ENCODE data around the gene RNF207. TPM values are rescaled to one million over a fixed set of nuclear protein-coding genes. Genes with fewer than 3 reads are reported as not detected.

The RNF207 gene
- total RNA-seq, 1 experiment from 2014 or later, result 9.2 TPM

DNA sequence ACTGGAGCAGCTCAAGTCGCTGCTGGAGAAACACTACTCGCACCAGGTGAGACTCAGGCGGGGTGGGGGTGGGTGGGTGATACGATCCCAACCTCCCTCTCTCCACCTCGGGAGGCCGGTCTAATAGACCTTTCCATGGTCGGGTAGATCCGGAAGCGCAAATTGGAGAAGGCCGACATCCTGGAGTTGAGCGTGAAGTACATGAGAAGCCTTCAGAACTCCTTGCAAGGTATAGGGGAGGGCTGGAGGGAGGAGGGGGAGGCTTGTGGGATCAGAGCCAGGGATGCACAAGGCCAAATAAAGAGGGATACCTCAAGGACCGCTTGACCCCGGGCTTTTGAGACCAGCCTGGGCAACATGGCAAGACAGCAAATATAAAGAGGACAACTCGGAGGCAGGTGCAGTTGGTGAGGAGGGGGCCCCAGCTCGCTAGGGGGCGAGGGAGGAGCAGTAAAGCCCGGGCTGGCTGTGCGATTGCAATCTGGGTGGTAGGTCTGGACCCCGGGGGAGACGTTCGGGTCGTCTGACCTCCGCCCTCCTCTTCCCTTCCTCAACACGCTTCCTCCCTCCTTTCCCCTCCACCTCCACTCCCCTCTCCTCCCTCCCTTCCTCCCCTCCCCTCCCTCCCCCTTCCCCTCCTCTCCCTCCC is 38.6 kb downstream of the RNF207 start:
- Mint-ChIP-seq H3K27ac (no peak overlapping the region), H3K36me3 (no peaks in the 10 kb centered on the region), H3K9me3 (no peaks in the 10 kb centered on the region), H3K27me3 (ENCODE audit: low read depth) (peaks cover 33% of the 10 kb centered on the region), H3K4me1 (peaks cover 39% of the 10 kb centered on the region), H3K4me3 (peak overlapping the region; percentile 77)
- CTCF ChIA-PET, result interaction anchor here (0.6 to 21.4 kb wide), 24 partner anchors 9 to 276 kb away, joined by 3 to 489 read pairs (median 7); partner anchors contain the start of genes ESPN, GPR153, HES2 and ICMT
- POLR2A ChIA-PET, result interaction anchor here (0.6 to 1.1 kb wide), 4 partner anchors 10 to 176 kb away, joined by 3 read pairs; partner anchors contain the start of gene HES2
- DNase-seq (ENCODE audit: low spot score) (no peak), ATAC-seq (no peak)
- 0 out of 2 replicates have a peak, but pooled peaks have one; percentile 6 for TF ChIP-seq IRF1 (CRISPR knock-in tag; IDR thresholded peaks at IDR 0.05)
- TF ChIP-seq CREB1 (CRISPR knock-in tag; IDR thresholded peaks at IDR 0.05), result no peak

- H3K9me3 Mint-ChIP-seq, result no peaks in the 10 kb centered on the region
- H3K27ac Mint-ChIP-seq, result no peak overlapping the region
- H3K4me1 Mint-ChIP-seq, result peaks cover 33% of the 10 kb centered on the region
- H3K36me3 Mint-ChIP-seq, result no peaks in the 10 kb centered on the region
- peaks cover 38% of the 10 kb centered on the region for H3K27me3 Mint-ChIP-seq (ENCODE audit: low read depth)
- ChIA-PET POLR2A (interaction anchor here (0.5 to 4.8 kb wide), 8 partner anchors 8 to 175 kb away, joined by 3 to 22 read pairs (median 4); partner anchors contain the start of genes HES2 and ICMT), CTCF (interaction anchor here (0.6 to 21.4 kb wide), 50 partner anchors 9 to 798 kb away, joined by 3 to 489 read pairs (median 6); partner anchors contain the start of genes ESPN, GPR153, HES2 and ICMT)
- ATAC-seq (peak; percentile 7), DNase-seq (ENCODE audit: low spot score) (peak; percentile 89)
- peak overlapping the region; percentile 81 for H3K4me3 Mint-ChIP-seq
- TF ChIP-seq ETV6 (CRISPR knock-in tag; IDR thresholded peaks at IDR 0.05) (peak; percentile 99), ZMAT4 (CRISPR knock-in tag; IDR thresholded peaks at IDR 0.05) (no peak), ZNF425 (CRISPR knock-in tag; conservative IDR thresholded peaks at IDR 0.05) (no peak), MXD4 (CRISPR knock-in tag; IDR thresholded peaks at IDR 0.05; ENCODE audit: borderline replicate concordance) (no peak), ZBTB43 (CRISPR knock-in tag; IDR thresholded peaks at IDR 0.05) (peak; percentile 96), RORB (CRISPR knock-in tag; IDR thresholded peaks at IDR 0.05) (no peak), TCF7 (CRISPR knock-in tag; IDR thresholded peaks at IDR 0.05; ENCODE audit: low read depth) (peak; percentile 97), JUN (CRISPR knock-in tag; IDR thresholded peaks at IDR 0.05) (peak; percentile 98), SP1 (CRISPR knock-in tag; conservative IDR thresholded peaks at IDR 0.05) (peak; percentile 85), USF1 (CRISPR knock-in tag; IDR thresholded peaks at IDR 0.05) (peak; percentile 81), EMX1 (CRISPR knock-in tag; IDR thresholded peaks at IDR 0.05) (no peak), E2F1 (CRISPR knock-in tag; IDR thresholded peaks at IDR 0.05) (peak; percentile 92), FOXK1 (CRISPR knock-in tag; IDR thresholded peaks at IDR 0.05) (peak; percentile 95), FOXJ3 (CRISPR knock-in tag; IDR thresholded peaks at IDR 0.05; ENCODE audit: borderline replicate concordance) (no peak)
- TF ChIP-seq, protein P1, sequence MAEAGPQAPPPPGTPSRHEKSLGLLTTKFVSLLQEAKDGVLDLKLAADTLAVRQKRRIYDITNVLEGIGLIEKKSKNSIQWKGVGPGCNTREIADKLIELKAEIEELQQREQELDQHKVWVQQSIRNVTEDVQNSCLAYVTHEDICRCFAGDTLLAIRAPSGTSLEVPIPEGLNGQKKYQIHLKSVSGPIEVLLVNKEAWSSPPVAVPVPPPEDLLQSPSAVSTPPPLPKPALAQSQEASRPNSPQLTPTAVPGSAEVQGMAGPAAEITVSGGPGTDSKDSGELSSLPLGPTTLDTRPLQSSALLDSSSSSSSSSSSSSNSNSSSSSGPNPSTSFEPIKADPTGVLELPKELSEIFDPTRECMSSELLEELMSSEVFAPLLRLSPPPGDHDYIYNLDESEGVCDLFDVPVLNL (CRISPR knock-in tag; IDR thresholded peaks at IDR 0.05; ENCODE audit: borderline replicate concordance, low read depth), result peak; percentile 91
- TF ChIP-seq, protein P2, sequence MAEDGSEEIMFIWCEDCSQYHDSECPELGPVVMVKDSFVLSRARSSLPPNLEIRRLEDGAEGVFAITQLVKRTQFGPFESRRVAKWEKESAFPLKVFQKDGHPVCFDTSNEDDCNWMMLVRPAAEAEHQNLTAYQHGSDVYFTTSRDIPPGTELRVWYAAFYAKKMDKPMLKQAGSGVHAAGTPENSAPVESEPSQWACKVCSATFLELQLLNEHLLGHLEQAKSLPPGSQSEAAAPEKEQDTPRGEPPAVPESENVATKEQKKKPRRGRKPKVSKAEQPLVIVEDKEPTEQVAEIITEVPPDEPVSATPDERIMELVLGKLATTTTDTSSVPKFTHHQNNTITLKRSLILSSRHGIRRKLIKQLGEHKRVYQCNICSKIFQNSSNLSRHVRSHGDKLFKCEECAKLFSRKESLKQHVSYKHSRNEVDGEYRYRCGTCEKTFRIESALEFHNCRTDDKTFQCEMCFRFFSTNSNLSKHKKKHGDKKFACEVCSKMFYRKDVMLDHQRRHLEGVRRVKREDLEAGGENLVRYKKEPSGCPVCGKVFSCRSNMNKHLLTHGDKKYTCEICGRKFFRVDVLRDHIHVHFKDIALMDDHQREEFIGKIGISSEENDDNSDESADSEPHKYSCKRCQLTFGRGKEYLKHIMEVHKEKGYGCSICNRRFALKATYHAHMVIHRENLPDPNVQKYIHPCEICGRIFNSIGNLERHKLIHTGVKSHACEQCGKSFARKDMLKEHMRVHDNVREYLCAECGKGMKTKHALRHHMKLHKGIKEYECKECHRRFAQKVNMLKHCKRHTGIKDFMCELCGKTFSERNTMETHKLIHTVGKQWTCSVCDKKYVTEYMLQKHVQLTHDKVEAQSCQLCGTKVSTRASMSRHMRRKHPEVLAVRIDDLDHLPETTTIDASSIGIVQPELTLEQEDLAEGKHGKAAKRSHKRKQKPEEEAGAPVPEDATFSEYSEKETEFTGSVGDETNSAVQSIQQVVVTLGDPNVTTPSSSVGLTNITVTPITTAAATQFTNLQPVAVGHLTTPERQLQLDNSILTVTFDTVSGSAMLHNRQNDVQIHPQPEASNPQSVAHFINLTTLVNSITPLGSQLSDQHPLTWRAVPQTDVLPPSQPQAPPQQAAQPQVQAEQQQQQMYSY (CRISPR knock-in tag; IDR thresholded peaks at IDR 0.05), result peak; percentile 62
- TF ChIP-seq, protein P3, sequence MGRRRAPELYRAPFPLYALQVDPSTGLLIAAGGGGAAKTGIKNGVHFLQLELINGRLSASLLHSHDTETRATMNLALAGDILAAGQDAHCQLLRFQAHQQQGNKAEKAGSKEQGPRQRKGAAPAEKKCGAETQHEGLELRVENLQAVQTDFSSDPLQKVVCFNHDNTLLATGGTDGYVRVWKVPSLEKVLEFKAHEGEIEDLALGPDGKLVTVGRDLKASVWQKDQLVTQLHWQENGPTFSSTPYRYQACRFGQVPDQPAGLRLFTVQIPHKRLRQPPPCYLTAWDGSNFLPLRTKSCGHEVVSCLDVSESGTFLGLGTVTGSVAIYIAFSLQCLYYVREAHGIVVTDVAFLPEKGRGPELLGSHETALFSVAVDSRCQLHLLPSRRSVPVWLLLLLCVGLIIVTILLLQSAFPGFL (CRISPR knock-in tag; IDR thresholded peaks at IDR 0.05; ENCODE audit: borderline replicate concordance), result peak; percentile 94
These were observed 39.4 kb downstream of the RNF207 start for GRCh38 chr1:6245086-6245868.

All from WTC11 (cell line).